ENCODE results near the gene ALDH9A1.
"Not testable (repeated sequence)": the region's sequence is repeated elsewhere in the genome, so short reads cannot be mapped to it uniquely, and the experiment has no call there.

ALDH9A1 gene

GRCh38 chr1:165644064-165644735, 54.2 kb downstream of the ALDH9A1 start:
- no peak for DNase-seq

DNA sequence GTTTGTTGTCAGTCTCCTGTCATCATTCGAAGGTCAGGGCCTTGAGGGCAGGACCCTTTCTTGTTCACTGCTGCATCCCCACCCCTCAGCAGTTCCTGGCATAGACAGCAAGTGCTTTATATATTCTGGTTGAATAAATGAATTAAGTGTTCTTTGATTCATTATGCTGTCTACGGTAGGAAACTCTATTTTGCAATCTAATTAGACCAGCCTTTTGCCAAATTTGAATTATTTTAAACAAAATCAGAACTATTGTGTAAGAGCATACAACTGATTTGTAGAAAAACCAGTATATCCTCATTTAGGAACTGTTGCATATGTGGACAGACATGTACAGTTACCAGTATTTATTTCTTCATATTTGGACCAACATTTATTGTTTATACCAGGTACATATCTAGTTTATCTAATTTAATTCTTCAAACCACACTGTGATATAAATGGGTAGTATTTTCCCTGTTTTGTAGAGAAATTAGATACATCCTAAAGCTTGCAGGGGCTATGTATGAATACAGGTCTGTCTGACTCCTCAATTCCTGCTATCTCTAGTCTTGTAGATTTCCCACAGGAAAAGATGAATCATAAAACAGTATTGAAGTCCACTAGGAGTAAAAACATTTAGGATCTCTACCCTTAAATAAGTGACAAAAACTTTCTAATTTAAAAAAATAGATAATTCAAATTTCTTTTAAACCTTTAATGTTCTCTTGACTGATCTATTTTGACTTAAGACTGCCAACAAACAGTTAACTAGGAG, 57.0 kb downstream of the ALDH9A1 start:
- no peak for DNase-seq

GRCh38 chr1:165639821-165640623, 58.3 kb downstream of the ALDH9A1 start:
- no peak for DNase-seq

- DNase-seq, result not testable (repeated sequence)
These were observed 60.2 kb downstream of the ALDH9A1 start for GRCh38 chr1:165638211-165638610.

DNA sequence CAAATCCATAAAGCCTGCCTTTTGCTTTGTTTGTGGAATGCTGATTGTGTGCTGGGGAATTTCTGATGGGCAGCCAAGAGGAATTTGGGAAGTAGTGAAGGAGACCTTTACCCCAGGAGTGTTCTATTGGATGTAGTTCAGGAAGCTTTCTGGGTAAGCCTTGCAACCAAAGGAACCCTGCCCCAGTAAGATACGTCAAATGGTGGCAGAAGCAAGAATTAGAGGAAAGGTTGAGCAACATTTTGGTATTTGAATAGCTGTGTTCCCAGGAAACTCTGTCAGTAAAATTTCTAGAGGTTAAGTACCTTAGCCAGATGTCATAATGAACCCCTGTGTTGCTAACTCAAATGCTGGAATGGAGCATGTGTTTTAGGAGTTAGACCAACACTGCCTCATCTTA, 60.9 kb downstream of the ALDH9A1 start:
- no peak for DNase-seq

DNA sequence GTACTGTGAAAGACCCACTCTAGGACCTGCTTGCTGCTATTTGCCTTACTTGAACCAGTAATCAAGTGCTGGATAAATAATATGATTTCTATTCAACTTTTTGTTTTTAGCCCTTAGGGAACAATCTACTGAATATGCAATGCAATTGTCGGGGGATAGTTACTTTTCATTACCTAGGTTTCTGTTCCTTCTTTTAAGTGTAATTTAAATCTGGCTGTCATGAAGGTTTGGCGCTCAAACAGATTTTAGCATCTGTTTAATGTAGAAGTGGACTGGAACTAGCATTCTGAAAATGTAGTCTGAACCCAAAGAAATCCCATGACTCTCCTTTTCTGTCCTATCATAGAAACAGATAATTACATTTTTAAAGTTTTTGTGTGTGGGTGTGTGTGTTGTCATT, 62.5 kb downstream of the ALDH9A1 start:
- no peak for DNase-seq

- DNase-seq, result no peak
These were observed 63.0 kb downstream of the ALDH9A1 start for GRCh38 chr1:165635329-165635728.

GRCh38 chr1:165634154-165634921, 64.0 kb downstream of the ALDH9A1 start:
- no peak for DNase-seq

DNA sequence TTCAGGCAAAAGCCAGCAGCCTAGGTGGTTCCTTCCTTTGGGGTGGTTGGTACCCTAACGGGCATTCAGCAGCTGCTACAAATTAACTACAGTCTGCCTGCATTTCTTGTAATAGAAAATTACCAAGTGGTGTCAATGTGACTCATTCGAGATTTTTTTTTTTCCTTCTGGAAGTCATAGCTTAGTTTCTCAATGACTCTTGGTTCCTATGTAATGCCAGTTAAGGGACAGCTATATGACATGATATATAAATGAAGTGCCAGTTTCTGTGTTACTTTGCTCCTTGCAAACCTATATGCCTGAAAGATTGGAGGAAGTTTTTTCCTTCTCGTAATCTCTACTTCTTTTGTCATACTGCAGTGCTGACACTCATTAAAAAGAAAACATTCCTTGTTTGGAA, 64.7 kb downstream of the ALDH9A1 start:
- DNase-seq, result no peak

GRCh38 chr1:165632491-165632890, 65.9 kb downstream of the ALDH9A1 start:
- no peak for DNase-seq

- DNase-seq, result no peak
These were observed 66.3 kb downstream of the ALDH9A1 start for GRCh38 chr1:165632152-165632469.

GRCh38 chr1:165631342-165632151, 66.8 kb downstream of the ALDH9A1 start:
- DNase-seq, result peak; percentile 90

GRCh38 chr1:165630629-165631341, 67.6 kb downstream of the ALDH9A1 start, which contains the start of gene MGST3:
Gene MGST3 (plus strand): TSS chr1:165631234. CDS start chr1:165649848, 18,614 bp downstream.
- DNase-seq, result peak; percentile 99

DNA sequence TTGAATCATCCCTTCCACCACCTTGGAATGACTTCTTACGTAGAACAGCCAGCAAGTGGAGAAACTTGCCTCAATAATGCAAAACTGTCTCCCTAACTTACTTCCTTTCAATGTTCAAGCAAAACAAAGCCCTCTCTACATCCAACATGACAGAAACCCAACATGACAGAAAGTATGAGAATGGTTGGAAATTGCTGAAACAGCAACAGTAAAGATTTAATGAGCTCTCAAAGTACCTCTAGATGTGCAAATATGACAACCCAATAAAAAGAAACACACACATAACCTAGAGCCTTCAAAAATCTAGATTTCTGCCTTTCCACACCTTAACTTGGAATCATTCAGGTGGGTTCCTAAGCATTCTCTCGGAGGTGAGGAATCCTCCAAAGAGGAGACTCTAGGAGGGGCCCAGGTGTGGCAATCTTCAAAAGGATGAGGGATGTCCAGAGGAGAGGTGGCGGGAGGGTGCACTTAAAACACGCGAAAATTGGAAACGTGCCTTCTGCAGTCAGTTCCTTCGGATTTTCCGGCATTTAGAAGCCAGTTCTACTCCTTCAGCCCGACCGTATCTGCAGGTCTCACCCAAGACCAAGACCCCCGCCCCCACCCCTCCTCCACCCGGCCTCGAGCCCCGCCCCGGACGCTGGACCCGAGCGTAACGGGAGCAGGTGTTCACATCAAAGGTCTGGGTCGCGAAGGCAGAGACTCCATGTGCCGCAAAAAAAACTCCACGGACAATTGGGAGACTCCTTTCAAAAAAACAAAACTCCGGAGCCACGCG, 68.3 kb downstream of the ALDH9A1 start:
- DNase-seq, result no peak

DNA sequence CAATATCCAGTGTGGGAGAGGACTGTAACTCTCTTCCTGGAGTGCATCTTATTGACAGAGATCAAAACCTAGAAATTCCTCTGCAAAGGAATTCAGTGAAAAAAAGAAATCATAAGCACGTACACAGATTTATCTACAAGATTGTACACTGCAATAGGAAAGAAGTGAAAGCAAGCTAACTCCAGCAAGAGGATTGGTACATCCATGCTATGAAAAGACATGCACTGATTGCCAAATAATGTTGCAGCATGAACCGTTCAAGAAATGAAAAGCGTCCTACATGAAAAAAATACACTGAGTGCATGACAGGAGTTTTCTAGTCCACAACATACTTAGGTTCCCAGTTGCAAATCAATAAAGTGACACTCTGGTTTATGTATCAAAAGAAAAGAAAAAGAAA, 69.2 kb downstream of the ALDH9A1 start:
- no peak for DNase-seq

DNA sequence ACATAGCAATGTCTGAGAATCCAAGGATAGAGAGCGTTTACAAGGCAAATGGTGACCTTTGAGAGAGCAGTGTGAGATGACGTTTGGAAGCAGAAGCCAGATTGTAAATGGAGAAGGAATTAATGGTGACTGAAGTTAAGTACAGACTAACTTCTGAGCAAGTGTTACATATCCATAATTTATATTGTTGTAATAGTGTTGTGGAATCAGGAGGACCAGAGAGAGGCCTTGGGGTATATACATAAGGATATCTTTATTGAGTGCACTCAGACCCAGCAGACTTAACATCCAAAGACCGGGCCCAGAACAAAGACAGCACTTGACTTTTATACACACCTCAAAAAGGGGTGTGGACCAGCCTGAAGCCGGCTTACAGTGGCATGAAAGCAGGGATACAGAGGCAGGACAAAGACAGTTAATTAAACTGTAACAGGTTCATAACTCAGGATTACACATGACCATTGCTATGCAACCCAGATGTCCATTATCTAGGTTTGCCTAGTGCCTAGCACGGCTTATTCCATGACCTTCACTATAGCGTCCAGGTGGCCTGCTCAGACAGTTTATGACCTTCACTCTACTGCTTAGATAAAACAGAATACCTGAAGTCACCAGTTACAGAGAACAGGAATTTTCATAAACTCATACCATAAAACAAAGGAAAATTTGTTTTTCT, 70.1 kb downstream of the ALDH9A1 start:
- no peak for DNase-seq

GRCh38 chr1:165624441-165624840, 73.9 kb downstream of the ALDH9A1 start:
- DNase-seq, result no peak

DNA sequence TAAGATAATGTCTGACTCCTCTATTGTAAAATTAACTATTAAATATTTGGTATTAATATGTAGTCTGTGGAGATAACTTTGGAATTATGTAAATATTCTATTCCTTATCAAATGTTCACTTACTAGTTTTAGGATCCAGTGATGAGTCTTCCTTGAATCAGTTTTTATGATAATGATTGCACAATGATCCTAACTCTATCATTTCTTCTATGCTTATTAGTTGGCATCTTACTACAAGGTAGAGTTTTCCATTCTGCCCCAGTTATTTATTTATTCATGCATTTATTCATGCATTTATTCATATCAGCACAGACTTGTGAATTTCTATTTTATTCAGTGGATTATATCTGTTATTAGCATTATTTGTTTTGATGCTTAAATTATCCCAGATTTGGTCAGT, 74.7 kb downstream of the ALDH9A1 start:
- DNase-seq, result no peak

DNA sequence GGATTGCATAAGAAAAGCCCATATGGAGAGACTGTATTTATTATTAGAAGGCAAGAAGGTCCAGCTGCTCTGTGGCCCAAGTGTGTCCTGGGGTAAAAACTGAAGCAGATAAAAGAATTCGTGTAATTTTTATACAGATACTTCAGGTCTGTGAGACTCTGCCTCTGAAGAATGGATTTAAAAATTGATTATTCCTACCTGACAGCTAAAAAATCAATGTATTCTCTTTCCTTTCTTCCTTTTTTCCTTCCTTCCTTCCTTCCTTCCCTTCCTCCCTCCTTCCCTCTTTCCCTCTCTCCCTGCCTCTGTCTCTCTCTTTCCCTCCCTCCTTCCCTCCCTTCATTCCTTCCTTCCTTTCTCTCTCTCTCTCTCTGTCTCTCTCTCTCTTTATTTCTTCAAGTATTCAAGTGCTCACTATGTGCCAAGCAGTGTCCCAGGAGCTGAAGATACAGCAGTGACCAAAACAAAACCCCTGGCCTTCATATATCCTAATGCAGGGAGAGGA, 78.7 kb downstream of the ALDH9A1 start:
- no peak for DNase-seq
